Tibial artery (tissue), 4 donors: ENCODE measurements around the gene AGAP1.

Experiments used
- DNase-seq, 2 donors: peaks; one replicate each; pipeline ENCODE4 v3.0.0-alpha.2; 2019
- H3K27ac ChIP-seq, 2 donors: fragments of 200-600 bp; sonication (generic) in 1 of 2; 1 replicate in 1 of 2; 2 replicates in 1 of 2; pipeline ENCODE4 v1.5.1; 2018 to 2019; ENCODE audit warnings: mild to moderate bottlenecking in 1 of 2
- H3K27me3 ChIP-seq, 2 donors: fragments of 200-600 bp; sonication (generic) in 1 of 2; one replicate each; pipeline versions ENCODE4 v1.5.1 to v1.6.0; 2016 to 2019
- H3K36me3 ChIP-seq, 3 donors: fragments of 200-600 bp; sonication (generic) in 2 of 3; one replicate each; pipeline ENCODE4 v1.5.1; 2016 to 2019; ENCODE audit warnings: mild to moderate bottlenecking in 2 of 3
- H3K4me1 ChIP-seq, 4 donors: fragments of 200-600 bp; sonication (generic) in 2 of 4; 1 replicate in 3 of 4; 2 replicates in 1 of 4; pipeline ENCODE4 v1.5.1; 2016 to 2019
- H3K4me3 ChIP-seq, 2 donors: fragments of 200-600 bp; sonication (generic) in 1 of 2; 1 replicate in 1 of 2; 2 replicates in 1 of 2; pipeline ENCODE4 v1.5.1; 2018 to 2019; ENCODE audit warnings: mild to moderate bottlenecking in 2 of 2
- H3K9me3 ChIP-seq, 3 donors: fragments of 200-600 bp; sonication (generic) in 1 of 3; one replicate each; pipeline ENCODE4 v1.5.1; 2016 to 2019
- CTCF ChIP-seq, 2 experiments: fragments of 200-600 bp in 1 of 2; fragments of 450-650 bp in 1 of 2; IDR thresholded peaks; one replicate each; pipeline ENCODE4 v1.5.1; 2017 to 2019; ENCODE audit warnings: antibody characterized with exemption in 2 of 2, mild to moderate bottlenecking in 1 of 2, moderate library complexity in 1 of 2
- intact Hi-C: fragments of 100-400 bp; cut with DNase I; formaldehyde crosslinking; loops from one replicate; pipeline ENCODE4 v1.15.0; 2023; ENCODE audit warnings: low total_unique reads

The AGAP1 gene

GRCh38 chr2:235564884-235565530 is 71.2 kb downstream of the AGAP1 start:
- no peak overlapping the region for H3K27ac ChIP-seq
- DNase-seq: no peak
- H3K9me3 ChIP-seq: peaks cover 0 to 9% (median 7%) of the 10 kb centered on the region in 3 donors
- intact Hi-C loops: no loop called here
- H3K4me3 ChIP-seq: no peak overlapping the region
- no peaks in the 10 kb centered on the region for H3K27me3 ChIP-seq
- peaks cover 0 to 22% (median 9%) of the 10 kb centered on the region in 4 donors for H3K4me1 ChIP-seq
- no peak for TF ChIP-seq CTCF (IDR thresholded peaks at IDR 0.05)
- H3K36me3 ChIP-seq: no peaks in the 10 kb centered on the region

- Histone ChIP-seq H3K4me3 (no peak overlapping the region), H3K27me3 (no peaks in the 10 kb centered on the region), H3K9me3 (peaks cover 0 to 9% (median 7%) of the 10 kb centered on the region in 3 donors), H3K4me1 (peaks cover 0 to 22% (median 7%) of the 10 kb centered on the region in 4 donors), H3K36me3 (no peaks in the 10 kb centered on the region), H3K27ac (no peak overlapping the region)
- DNase-seq: no peak
- TF ChIP-seq CTCF (IDR thresholded peaks at IDR 0.05): no peak
- intact Hi-C loops: no loop called here
Measured at GRCh38 chr2:235566415-235566814, 72.6 kb downstream of the AGAP1 start.

GRCh38 chr2:235566931-235567495 is 73.2 kb downstream of the AGAP1 start:
- Histone ChIP-seq H3K27ac (no peak overlapping the region), H3K9me3 (peaks cover 0 to 9% (median 7%) of the 10 kb centered on the region in 3 donors), H3K36me3 (no peaks in the 10 kb centered on the region), H3K4me3 (no peak overlapping the region), H3K27me3 (no peaks in the 10 kb centered on the region), H3K4me1 (peaks cover 0 to 22% (median 7%) of the 10 kb centered on the region in 4 donors)
- no peak for TF ChIP-seq CTCF (IDR thresholded peaks at IDR 0.05)
- intact Hi-C loops: no loop called here
- DNase-seq: no peak

GRCh38 chr2:235567842-235568241 is 74.0 kb downstream of the AGAP1 start:
- intact Hi-C loops: no loop called here
- Histone ChIP-seq H3K27me3 (no peaks in the 10 kb centered on the region), H3K27ac (no peak overlapping the region), H3K4me3 (no peak overlapping the region), H3K9me3 (peaks cover 0 to 9% (median 7%) of the 10 kb centered on the region in 3 donors), H3K36me3 (no peaks in the 10 kb centered on the region), H3K4me1 (peaks cover 0 to 17% (median 6%) of the 10 kb centered on the region in 4 donors)
- no peak for TF ChIP-seq CTCF (IDR thresholded peaks at IDR 0.05)
- no peak for DNase-seq

GRCh38 chr2:235568431-235568830 is 74.6 kb downstream of the AGAP1 start:
- H3K36me3 ChIP-seq: no peaks in the 10 kb centered on the region
- H3K4me3 ChIP-seq: no peak overlapping the region
- no peaks in the 10 kb centered on the region for H3K27me3 ChIP-seq
- H3K9me3 ChIP-seq: peaks cover 0 to 9% (median 7%) of the 10 kb centered on the region in 3 donors
- no peak for DNase-seq
- H3K27ac ChIP-seq: no peak overlapping the region
- intact Hi-C loops: no loop called here
- peaks cover 0 to 12% (median 3%) of the 10 kb centered on the region in 4 donors for H3K4me1 ChIP-seq
- TF ChIP-seq CTCF (IDR thresholded peaks at IDR 0.05): no peak
